NCI-H2107 treated with DMSO at 0.1 percent for 48 hours (cell line): Measurements from ENCODE around the gene FOXC1.

Experiments used
- DNase-seq: peaks from one replicate; lab custom pipeline; 2025; ENCODE audit not compliant: unreplicated experiment; lab: John Stamatoyannopoulos, UW

Gene FOXC1

GRCh38 chr6:1598886-1599285 lies 10.8 kb upstream of the FOXC1 start:
- no peak for DNase-seq

GRCh38 chr6:1599469-1599868 lies 10.2 kb upstream of the FOXC1 start:
- no peak for DNase-seq

DNA sequence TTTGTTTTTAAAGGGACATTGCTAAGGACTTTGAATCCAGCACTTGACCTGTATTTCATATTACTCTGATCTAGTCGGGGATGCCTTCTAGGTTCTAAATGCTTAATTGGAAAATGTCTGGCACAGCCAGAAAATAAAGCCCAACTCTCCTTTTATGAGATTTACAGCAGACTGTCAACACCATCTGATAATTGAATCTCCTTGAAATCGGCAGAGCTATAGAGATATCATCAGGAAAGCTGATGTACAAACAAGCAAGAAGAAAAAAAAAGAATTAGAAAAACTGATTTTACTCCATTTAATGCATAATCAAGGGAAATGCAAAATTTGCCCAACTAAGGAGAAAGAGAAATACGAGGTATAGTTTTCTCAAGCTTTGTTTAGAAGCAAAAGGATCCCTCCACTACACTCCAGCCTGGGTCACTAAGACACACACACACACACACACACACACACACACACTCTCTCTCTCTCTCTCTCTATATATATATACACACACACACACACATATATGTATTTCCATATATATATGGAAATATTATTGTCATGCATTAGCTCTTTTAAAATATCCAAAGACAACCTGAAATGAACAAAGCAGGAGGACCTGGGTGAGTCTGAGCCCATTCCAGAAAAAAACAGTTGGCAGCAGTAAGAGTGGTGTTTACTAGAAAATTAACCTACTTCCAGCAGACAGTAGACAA lies 9.5 kb upstream of the FOXC1 start:
- no peak for DNase-seq

DNA sequence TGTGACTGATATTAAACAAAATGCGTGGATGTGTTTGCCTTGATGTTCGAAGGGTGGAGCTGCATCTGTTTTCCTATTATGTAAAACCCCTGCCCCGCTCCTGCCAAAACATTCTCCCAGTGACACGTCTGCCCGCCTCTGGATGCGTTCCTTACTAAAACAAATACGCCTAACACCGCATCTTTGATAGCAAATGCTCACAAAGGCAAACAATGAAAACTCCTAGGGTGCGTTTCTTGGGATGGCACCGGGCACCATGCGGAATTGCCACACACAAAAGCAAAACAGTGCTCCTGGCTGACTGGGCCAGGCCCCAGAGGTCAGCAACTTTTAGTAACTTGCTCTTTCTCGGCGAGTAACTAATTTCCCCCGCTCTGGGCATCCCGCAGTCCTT lies 9.0 kb upstream of the FOXC1 start:
- no peak for DNase-seq

GRCh38 chr6:1601158-1602048 lies 8.3 kb upstream of the FOXC1 start:
- DNase-seq: no peak

- DNase-seq: no peak
Observed at GRCh38 chr6:1602049-1602713, 7.5 kb upstream of the FOXC1 start.

DNA sequence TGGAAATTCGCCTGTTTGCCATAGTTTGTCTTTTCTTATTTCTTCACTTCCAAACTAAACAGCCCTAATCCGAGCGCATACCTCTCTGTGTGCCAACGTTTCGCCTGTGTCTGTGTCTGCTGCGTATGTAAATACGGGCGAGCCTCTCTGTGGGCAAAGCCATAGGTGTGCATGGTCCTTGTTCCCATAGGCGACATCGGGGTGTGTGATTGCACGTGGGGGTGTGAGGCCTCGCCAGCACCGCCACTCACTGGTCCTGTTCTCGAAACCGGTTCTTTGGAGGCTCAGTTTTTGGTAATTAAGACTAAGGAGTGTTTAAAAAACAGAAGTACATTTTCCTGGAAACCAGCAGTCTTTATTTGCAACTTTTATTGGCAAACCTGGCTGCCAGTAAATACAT lies 6.0 kb upstream of the FOXC1 start:
- DNase-seq: no peak

DNA sequence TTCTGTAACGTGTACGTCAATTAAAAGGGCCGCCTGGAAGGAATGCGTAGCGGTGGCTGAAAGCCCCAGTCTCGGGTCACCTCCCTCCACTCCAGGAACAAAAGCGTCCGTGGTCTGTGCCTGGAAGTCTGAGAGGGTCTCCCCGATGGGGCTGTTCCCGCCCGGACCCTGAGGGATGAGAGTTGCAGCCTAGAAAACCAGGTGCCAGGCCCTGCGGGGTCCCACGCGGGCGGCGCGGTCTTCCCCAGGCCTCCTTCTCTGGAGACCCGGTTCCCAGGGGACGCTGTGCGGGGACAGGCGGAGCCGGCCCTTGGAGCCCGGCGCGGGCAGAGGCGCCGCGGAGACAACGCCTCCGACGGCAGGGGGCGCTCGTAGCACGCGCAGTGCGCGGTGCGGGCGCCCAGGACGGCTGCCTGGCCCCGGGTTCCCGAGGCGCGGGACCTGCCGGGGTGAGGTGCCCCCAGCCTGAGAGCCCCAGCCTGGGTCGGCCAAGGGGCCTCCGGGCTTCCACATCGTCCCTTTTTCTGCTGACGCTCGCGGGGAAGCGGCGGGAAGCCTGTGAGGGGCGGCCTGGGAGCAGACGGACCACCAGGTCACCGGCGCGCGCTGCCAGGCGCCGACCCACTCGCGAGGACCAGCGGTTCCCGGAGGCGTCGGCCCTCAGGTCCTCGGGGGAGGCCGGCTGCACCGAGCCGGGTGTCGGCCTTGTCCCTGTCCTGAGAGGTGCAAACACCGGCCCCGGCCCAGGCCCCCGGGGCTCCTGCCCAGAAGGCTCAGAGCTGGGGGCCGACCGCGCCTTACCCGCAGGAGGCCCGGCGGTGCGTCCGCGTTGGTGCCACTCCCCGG lies 5.3 kb upstream of the FOXC1 start:
- no peak for DNase-seq

DNA sequence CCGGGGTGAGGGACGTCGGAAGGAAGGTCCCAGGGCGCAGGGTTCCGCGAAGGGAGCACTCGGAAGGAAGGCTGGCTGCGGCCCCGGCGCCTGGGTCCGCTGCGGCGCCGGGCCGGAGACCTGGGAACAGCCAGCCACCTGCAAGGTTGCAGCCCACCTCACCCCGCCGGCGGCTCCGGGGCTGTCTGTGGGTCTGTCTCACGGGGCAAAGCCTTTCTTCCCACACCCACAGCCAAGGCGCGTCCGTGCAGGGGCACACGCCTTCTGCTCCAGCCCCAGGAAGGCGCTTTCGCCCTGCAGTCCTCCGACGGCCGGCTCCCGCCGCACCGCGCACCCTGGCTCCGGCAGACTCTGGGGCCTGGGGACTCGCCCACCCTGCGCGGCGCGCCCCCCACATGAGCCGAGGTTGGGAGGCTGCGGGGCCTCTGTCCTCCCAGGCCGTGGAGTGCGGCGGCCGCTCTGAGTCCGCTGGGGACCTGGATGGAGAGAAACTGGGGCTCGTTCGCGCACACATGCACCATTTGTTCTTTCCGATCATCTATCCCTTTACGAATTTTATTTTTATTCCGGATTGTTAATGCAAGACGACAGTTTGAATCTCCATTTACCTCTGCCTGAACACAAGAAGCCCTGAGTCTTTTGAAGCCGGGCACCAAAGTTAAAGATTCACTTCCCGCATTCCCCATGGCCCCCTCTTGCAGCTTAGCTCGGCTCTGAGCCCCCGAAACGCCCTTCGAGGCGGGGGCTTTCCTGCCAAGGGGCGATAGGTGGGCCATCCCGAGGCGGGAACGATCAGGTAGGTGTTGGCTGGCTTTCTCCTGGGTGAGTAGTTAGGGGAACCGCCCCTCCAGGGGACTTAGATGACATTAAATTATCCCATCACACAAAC lies 4.5 kb upstream of the FOXC1 start:
- no peak for DNase-seq

DNA sequence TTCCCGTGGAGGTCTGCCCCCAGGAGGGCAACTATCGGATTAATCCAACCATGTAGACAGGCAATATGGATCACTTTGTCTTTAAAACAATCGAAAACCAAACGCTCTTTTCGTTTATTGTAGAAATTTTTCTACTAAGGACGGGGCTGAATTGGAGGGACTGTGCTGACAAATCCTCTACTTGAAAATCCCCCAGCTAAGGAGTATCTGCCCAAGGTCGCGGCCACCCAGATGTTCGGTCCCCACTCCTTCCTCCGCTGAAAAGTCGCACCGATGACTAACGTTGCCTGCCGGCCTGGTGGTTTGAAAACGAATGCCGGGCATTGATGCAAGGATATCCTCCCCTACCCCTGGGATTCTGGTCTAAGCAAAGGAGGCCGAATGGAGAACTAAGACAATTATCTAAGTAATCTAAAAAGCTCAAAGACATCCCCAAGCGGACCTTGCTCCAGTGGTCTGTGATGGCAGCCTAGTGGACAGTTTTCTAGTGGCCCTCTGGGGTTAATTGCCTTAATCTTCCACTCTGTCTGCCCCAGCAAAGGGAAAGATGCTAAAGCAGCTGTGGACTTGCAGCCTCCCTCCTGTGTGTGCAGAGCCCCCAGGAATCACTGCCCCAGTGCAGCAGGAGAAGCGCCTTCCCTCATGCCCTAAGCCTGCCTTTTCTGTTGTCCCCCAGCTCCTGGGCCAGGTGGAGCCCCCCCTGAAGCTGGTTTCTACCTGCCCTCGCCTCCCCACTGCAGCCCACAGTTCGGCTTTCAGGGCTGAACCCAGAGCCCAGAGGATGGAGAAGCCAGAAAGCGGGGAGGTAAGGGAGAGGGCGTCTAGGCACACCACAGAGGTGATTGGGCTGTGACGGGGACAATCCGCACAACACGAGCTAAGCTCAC lies 3.6 kb upstream of the FOXC1 start:
- no peak for DNase-seq

DNA sequence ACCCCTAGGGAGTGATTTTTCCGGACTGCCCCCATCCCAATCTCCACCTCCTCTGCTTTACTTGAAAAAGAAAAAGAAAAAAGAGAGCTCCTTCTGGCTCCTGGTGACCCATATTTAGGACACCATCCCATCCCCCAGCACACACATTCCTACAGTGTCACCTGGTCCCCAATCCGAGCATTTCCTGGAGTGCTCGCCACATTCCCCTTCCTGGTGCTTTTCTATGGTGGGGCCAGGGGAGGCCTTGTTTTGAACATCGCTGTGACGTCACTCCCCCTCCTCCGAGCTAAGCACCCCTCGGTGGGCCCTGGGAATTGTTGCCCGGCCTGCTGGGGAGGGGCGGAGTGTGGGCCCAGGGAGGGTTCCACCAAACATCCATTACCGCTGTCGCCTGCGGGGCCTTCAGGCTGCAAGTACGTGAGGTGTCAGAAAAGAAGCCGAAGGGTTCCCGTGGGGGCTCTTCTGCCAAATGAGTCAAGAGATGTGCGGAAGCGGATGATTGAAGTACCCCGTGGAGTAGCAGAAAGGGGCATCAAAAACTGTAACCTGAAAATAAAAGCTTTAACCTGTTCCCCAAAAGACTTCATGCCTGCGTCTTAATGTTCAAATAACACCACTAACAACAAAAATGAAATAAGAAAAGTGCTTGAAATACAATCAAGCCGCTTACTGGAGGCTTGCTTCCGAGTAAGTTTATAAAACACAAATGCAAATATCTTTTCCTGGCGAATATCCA lies 2.8 kb upstream of the FOXC1 start:
- no peak for DNase-seq

DNA sequence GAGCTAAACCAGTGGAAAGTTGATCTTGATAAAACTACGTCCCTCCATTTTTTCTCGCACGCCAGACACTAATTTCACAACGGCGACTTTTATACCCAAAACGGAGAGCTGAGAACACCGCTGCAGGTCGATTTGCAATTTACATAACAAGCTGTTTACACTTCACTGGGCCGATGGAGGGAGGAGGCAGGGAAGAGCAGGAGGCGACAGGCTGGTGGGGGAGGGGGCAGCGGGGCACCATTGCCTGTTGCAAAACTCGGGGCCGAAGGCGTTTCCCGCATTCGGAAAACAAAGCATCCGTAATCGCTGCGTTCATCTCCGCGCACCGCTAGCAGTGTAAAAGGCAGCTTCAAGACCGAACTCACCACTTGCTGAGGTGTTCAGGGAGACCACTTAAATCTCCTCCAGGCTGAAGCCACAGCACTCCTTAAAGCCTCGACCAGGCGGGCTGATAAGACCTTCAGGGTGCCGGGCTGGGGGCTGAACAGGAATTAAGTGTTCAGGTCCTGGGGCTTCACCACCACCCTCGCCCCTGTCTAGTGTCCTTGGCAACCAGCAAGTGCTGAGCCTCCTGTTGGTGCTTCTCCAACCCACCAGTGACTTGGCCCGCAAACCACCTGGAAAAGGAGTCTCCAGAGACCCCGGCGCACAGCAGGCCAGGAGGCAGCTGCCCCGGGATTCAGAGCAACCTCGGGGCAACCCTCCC lies 2.0 kb upstream of the FOXC1 start:
- DNase-seq: no peak

DNA sequence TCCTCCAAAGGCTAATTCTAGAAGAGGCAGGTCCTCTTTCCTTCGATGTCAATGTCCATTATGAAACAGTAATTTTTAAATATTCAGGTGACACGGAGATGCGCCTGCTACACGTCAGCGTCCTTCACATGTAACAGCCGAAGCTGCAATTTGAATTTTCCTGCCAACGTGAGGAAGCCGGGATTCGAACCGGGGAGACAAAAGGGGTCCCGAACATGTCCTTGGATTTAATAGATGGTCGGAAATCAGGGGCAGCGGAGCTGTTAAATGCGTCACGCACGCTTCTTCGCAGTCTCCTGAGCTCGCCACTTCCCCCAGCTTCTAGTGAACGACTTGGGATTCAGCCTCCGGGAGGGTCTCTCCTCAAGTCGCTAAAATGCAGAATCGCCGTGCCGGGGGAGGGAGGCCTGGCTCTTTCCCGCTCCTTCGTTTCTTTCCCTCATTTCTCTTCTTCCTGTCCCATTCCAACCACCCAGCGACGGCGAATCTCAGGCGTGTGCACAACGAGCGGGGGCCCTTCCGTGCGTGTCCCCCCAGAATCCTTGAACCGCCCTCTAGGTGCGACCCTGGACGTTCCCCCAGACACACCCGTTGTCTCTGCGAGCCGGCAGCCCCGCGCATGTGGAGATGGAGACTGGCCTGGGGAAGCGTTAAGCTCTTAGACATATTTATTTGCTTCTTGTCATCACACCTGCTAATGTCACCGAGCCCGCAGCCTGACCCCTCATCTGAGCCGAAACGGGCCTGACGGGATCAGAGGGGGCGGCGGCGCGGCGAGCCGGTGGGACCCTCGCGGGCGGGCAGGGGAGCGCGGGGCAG lies 1.3 kb upstream of the FOXC1 start:
- peak; percentile 44 for DNase-seq

DNA sequence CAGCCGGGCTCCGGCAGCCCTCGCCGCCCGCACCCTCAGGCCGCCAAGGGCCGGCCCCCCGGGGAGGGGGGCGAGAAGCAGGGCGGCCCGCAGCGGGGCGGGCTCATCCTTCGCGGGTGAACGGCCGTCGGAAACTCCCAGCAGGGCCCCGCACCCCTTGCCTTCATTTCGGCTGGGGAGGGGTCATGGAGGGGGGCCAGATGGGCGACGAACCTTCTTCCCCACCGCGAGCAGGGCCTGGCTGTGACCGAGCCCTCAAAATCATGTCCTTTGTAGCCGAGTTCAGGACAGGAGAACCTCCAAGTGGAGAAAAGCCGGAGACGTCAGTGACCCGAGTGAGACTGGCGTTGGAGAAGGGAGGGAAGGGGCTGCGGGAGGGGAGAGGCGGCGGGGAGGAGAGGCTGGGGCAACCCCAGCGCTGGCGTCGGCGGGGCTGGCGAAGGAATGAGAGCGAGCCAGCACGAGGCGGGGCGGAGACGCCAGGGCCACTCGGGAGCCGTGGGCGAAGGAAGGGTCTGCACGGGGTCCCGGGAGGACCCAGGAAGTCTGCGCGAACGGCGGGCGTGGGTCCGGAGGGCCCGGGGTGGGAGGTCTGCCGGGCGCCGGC lies 571 bp upstream of the FOXC1 start:
- DNase-seq: no peak

- DNase-seq: no peak
Observed at GRCh38 chr6:1610497-1611321, 994 bp downstream of the FOXC1 start.

- DNase-seq: no peak
Observed at GRCh38 chr6:1611322-1611571, 1.5 kb downstream of the FOXC1 start.
